GM08714 (cell line): Measurements from ENCODE around the gene TNIK.

Experiments used
- H3K4me3 ChIP-seq: fragments of 200-500 bp; sonication (Bioruptor generic); 2 replicates; pipeline ENCODE4 v1.5.1; 2014; ENCODE audit warnings: mild to moderate bottlenecking, low read length, inconsistent platforms
- ZNF274 ChIP-seq: IDR thresholded peaks from 2 replicates; pipeline ENCODE4 v1.6.1; 2012; ENCODE audit warnings: mild to moderate bottlenecking, low read depth, low read length

Gene TNIK

DNA sequence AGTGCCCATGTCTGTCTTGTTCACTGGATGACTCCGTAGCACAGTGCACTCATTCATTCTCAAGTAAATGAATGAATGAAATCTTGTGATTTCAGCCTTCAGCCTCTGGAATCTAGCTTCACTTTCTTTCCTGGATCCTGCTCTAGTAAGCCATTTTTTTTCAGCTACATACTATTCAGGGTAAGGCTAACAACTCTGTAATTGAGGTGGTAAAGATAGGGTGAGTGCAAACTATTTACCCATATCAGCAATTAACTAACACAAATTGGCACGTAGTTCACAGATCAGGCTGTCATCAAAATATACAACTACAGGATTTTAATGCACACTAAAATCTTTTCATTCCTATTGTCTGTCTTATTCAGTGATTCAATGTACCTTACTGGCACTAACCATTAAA, 238.6 kb downstream of the TNIK start:
- H3K4me3 ChIP-seq, result no peak overlapping the region
- TF ChIP-seq ZNF274, result no peak

DNA sequence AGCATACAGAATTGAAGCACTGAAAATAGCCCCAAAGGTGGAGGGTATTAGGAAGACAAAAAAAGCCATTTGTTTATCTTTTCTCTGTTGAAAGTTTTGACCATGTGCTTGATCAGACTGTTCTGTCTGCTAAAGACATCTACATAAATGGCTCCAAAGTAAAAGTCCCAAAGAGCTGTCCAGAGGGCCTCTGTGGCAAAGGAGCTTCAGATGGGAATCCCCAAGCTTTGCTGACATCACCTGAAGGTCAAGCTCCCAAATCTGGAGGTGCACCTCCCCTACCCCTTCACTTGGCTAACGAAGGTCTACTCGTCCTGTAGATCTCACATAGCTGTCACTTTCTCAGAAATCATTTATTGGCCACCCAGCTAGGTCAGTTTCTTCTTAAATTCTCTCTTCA, 239.1 kb downstream of the TNIK start:
- no peak for TF ChIP-seq ZNF274
- no peak overlapping the region for H3K4me3 ChIP-seq

- no peak for TF ChIP-seq ZNF274
- H3K4me3 ChIP-seq, result no peak overlapping the region
Observed at GRCh38 chr3:171219258-171219657, 240.9 kb downstream of the TNIK start.

DNA sequence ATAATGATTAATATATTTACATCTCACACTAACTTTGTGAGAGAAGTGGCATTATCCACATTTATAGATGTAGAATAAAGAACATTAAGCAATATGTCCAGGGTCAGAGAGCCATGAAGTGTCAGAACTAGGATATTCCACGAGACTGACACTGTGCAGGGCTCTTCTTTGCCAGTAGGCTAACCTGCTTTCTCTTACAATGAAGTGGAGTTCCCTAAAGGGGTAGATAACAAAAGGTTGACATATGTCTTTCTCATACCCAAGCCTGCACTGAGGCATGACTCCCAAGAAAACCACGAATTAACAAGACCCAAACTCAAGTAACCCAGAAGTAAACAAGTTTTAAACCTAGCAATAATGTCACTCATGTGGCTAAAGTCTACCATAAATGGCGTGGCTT, 242.1 kb downstream of the TNIK start:
- no peak for TF ChIP-seq ZNF274
- H3K4me3 ChIP-seq, result no peak overlapping the region

DNA sequence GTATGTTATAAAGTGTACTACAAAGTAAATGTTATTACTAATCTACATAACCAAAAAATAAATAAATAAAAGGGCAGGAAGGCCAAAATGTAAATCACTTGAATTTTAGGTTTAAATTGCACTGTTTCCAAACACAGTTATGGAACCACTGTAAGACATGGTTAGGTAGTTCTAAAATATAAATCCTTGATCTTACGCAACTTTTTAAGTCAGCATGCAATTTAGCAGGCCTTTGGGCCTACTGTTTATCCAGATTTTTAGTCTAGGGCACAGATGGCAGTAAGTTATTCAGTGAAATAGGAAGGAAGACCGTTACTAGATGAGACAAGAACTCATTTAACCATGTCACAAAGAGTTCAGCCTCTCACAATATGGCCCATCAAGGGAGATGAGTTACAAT, 246.3 kb downstream of the TNIK start:
- TF ChIP-seq ZNF274, result no peak
- no peak overlapping the region for H3K4me3 ChIP-seq

DNA sequence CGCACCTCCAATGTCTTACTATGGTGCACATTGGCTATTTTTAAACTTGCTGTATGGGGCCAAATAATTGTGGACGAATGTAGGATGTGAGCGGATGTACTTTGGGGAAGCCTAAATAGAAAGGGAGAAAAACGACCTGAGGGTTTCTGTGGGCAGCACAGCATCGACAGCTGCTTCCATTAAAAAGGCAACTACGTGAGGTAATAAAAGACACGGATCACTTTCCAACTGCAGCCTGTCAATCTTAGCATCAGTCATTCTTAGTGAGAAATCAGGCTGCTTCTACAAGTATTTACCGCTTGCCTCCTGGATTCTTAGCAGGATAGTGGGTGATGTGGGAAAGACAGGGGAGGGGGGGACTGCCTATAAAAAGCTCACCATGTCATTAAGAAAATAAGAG, 247.0 kb downstream of the TNIK start:
- no peak for TF ChIP-seq ZNF274
- H3K4me3 ChIP-seq, result no peak overlapping the region

DNA sequence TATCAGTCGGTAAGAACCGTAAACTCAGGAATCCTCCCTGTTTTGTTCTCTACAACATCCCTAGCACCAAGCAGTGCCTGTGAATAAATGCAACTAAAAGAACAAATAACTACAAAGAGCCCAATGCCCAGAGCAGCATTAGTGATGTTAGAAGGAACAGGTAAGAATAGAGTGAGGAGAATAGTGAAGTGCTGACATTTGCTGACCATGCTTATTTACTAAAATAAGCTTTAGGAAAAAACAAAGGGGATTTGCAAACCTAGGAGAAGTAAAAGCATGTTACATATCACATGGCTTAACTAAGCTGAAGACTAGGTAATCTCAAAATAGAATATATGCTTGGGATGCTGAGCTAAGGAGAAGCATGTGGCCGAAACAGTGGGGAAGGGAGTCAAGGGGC, 247.6 kb downstream of the TNIK start:
- TF ChIP-seq ZNF274, result no peak
- no peak overlapping the region for H3K4me3 ChIP-seq

DNA sequence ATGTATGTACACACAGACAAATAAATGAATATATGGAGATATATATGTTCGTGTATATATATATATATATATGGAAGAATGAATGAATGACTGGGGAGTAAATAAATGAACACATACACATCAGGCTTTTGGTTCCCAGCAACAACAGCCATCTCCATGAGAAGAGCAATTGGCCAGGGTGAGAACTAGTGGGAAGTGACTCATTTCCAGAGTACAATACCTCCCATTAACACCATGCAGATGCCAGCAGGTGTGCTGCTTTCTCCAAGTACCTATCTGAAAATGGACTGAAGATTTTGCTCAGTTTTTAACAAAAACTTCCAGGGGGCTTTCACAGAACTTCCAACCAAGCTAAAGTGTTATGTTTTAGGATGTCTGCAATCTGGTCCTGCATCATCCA, 253.9 kb downstream of the TNIK start:
- no peak for TF ChIP-seq ZNF274
- no peak overlapping the region for H3K4me3 ChIP-seq

- TF ChIP-seq ZNF274, result no peak
- no peak overlapping the region for H3K4me3 ChIP-seq
Observed at GRCh38 chr3:171204942-171205341, 255.3 kb downstream of the TNIK start.

GRCh38 chr3:171201825-171202224, 258.4 kb downstream of the TNIK start:
- no peak overlapping the region for H3K4me3 ChIP-seq
- TF ChIP-seq ZNF274, result no peak

DNA sequence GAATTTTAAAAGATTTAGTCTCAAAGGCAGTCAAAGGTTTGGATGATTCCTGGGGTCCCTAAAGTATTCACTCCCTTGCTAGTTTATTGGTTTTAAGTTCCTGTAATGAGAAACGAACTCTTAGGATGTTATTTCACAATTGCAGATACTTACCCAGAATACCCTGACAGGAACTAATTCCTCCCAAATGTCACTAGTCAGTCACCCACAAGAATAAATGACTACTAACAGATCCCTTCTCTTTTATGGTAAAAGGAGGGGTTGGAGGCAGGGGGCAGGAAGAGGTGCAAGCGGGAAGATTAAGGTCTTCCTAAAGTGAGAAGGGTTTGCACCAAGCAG, 259.5 kb downstream of the TNIK start:
- no peak for TF ChIP-seq ZNF274

GRCh38 chr3:171200052-171200749, 260.0 kb downstream of the TNIK start:
- no peak overlapping the region for H3K4me3 ChIP-seq
- TF ChIP-seq ZNF274, result no peak

More for the DNA sequence above, 259.5 kb downstream of the TNIK start:
- no peak overlapping the region for H3K4me3 ChIP-seq

DNA sequence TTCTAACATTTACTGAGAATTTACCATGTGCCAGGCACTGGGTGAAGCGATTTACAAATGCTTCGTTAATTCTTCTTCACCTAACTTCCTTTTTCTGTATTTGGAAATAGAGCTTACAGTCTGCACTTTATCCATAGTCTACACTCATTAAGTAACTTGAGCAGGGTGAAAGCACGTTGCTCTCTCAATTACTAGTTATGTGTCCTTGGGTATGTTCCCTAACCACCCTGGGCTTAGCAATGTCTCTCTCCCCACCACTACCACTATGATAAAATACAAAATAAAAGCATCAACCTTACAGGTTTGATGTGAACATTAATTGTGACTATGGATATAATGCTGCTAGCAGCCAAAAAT, 260.8 kb downstream of the TNIK start:
- TF ChIP-seq ZNF274, result no peak
- H3K4me3 ChIP-seq, result no peak overlapping the region

DNA sequence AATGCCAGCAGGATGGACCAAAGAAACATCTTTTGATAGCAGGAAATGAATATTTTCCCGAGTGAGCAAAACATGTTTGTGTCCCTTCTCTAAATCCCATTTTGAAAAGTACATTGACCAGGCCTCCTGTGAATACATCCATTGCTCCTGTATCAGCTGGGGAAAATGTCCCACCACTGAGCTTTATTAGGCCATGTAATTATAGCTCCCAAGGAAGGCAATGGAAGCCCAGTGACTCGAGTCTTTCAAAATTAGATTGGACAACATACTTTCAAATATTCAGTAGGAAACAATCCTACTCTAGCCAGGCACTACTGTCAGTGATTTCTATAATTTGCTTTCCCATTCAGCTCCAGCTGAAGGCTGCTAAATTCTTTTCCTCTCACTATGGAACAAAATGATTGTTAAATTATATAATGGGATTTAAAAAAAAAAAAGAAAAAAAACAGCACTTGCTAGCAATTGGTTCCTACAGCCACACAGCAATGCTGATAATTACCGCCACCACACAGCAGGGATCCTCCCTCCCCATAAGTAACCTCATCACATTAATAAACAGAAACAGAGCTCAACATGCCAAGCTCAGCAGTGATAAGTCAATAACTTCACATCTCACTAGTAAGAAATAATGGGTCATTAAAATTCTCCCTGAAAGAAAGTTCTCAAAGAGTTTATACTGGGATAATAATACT, 261.3 kb downstream of the TNIK start:
- TF ChIP-seq ZNF274, result no peak
- H3K4me3 ChIP-seq, result no peak overlapping the region

DNA sequence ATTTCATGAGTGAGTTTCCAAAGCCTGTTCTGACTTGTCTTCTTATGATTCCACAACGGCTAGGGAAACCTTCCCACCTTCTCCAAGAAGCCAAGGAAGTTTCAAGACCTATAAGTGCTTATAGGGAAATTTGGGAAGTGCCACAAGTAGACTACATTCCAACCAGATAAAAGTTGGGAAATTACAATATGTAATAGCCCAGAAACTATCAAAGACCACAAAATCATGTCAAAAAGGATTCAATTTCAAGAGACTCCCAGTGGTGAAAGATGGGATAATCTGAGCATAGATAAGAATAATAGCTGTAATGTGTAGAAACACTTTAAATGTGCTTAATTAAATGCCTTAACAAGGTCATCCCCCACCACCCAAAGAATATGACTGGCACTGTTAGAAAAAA, 264.5 kb downstream of the TNIK start:
- no peak overlapping the region for H3K4me3 ChIP-seq
- no peak for TF ChIP-seq ZNF274

- TF ChIP-seq ZNF274, result no peak
- H3K4me3 ChIP-seq, result no peak overlapping the region
Observed at GRCh38 chr3:171194965-171195364, 265.2 kb downstream of the TNIK start.
